ENCODE measurements around the gene BCL2A1. TPM values are rescaled to one million over a fixed set of nuclear protein-coding genes. Genes with fewer than 3 reads are reported as not detected.
"Not testable (repeated sequence)": the region's sequence is repeated elsewhere in the genome, so short reads cannot be mapped to it uniquely, and the experiment has no call there.

The BCL2A1 gene
- total RNA-seq, 4 donors from 2014 or later = 3.8 to 21.5 TPM; not detected in 2

GRCh38 chr15:79932447-79932846 is 38.5 kb downstream of the BCL2A1 start:
- H3K27me3 ChIP-seq = no peaks in the 10 kb centered on the region
- H3K4me3 ChIP-seq = no peak overlapping the region
- no peaks in the 10 kb centered on the region for H3K9me3 ChIP-seq
- TF ChIP-seq CTCF (IDR thresholded peaks at IDR 0.05) = no peak
- no peak for TF ChIP-seq POLR2A (IDR thresholded peaks at IDR 0.05)
- no peak overlapping the region for H3K27ac ChIP-seq
- DNase-seq = no peak
- no peaks in the 10 kb centered on the region for H3K36me3 ChIP-seq
- no peaks in the 10 kb centered on the region for H3K4me1 ChIP-seq

- Histone ChIP-seq H3K27me3 (no peaks in the 10 kb centered on the region), H3K4me1 (no peaks in the 10 kb centered on the region), H3K9me3 (no peaks in the 10 kb centered on the region), H3K4me3 (no peak overlapping the region), H3K27ac (no peak overlapping the region), H3K36me3 (no peaks in the 10 kb centered on the region)
- no peak for DNase-seq
- TF ChIP-seq CTCF (IDR thresholded peaks at IDR 0.05) (no peak), POLR2A (IDR thresholded peaks at IDR 0.05) (no peak)
These were observed 40.5 kb downstream of the BCL2A1 start for GRCh38 chr15:79930516-79930915.

- no peaks in the 10 kb centered on the region for H3K27me3 ChIP-seq
- peaks cover 0 to 4% (median 0%) of the 10 kb centered on the region in 4 donors for H3K4me1 ChIP-seq
- no peak for DNase-seq
- no peaks in the 10 kb centered on the region for H3K9me3 ChIP-seq
- no peak overlapping the region for H3K27ac ChIP-seq
- no peak overlapping the region for H3K4me3 ChIP-seq
- H3K36me3 ChIP-seq = no peaks in the 10 kb centered on the region
- TF ChIP-seq POLR2A (IDR thresholded peaks at IDR 0.05) (no peak), CTCF (IDR thresholded peaks at IDR 0.05) (no peak)
These were observed 41.6 kb downstream of the BCL2A1 start for GRCh38 chr15:79929412-79929811.

GRCh38 chr15:79926116-79926515 is 44.9 kb downstream of the BCL2A1 start:
- not testable (repeated sequence) for H3K36me3 ChIP-seq, DNase-seq, H3K27me3 ChIP-seq, H3K4me3 ChIP-seq, H3K9me3 ChIP-seq, H3K27ac ChIP-seq
- peaks cover 0 to 13% (median 0%) of the 10 kb centered on the region in 4 donors for H3K4me1 ChIP-seq

- Histone ChIP-seq H3K27ac (peak overlapping the region; percentile 88 to 98 (median 96)), H3K27me3 (no peaks in the 10 kb centered on the region), H3K4me1 (peaks cover 0 to 13% (median 0%) of the 10 kb centered on the region in 4 donors), H3K9me3 (peaks cover 0 to 21% (median 3%) of the 10 kb centered on the region in 4 donors), H3K4me3 (peak overlapping the region; percentile 71 to 91 (median 80)), H3K36me3 (peaks cover 0 to 19% (median 0%) of the 10 kb centered on the region in 3 donors)
- no peak for TF ChIP-seq POLR2A (IDR thresholded peaks at IDR 0.05)
- TF ChIP-seq CTCF (IDR thresholded peaks at IDR 0.05) = no peak
- DNase-seq = no peak
These were observed 46.6 kb downstream of the BCL2A1 start for GRCh38 chr15:79924379-79924778.

- Histone ChIP-seq H3K9me3 (peaks cover 0 to 27% (median 6%) of the 10 kb centered on the region in 4 donors), H3K4me3 (peak overlapping the region; percentile 71 to 91 (median 80)), H3K4me1 (peaks cover 0 to 13% (median 0%) of the 10 kb centered on the region in 4 donors), H3K27ac (peak overlapping the region; percentile 88 to 98 (median 96)), H3K36me3 (peaks cover 0 to 24% (median 0%) of the 10 kb centered on the region in 3 donors), H3K27me3 (no peaks in the 10 kb centered on the region)
- DNase-seq = peak; percentile 96 to 100 (median 99)
- TF ChIP-seq POLR2A (IDR thresholded peaks at IDR 0.05) (peak; percentile 70 to 89), CTCF (IDR thresholded peaks at IDR 0.05) (peak in 2 of 6 experiments; percentile 5 to 7)
These were observed 47.4 kb downstream of the BCL2A1 start for GRCh38 chr15:79923515-79924169.
